BLaER1 treated with 17β-estradiol and CSF1 and Interleukin-3, amounts not matched to agents 10 nM and 100 nM (cell line): ENCODE results near the gene GMCL1.

Experiments used
- H3K27ac ChIP-seq, 11 experiments: shearing (Covaris generic); formaldehyde crosslinking; 2 replicates each; pipeline ENCODE4 v1.8.1; 2022
- H3K27me3 ChIP-seq, 11 experiments: shearing (Covaris generic); formaldehyde crosslinking; 2 replicates each; pipeline ENCODE4 v1.8.1; 2022
- H3K36me3 ChIP-seq, 11 experiments: shearing (Covaris generic); formaldehyde crosslinking; 2 replicates each; pipeline ENCODE4 v1.8.1; 2022
- H3K4me1 ChIP-seq, 10 experiments: shearing (Covaris generic); formaldehyde crosslinking; 2 replicates each; pipeline ENCODE4 v1.8.1; 2022
- H3K4me2 ChIP-seq, 11 experiments: shearing (Covaris generic); formaldehyde crosslinking; 2 replicates each; pipeline ENCODE4 v1.8.1; 2022
- H3K4me3 ChIP-seq, 10 experiments: shearing (Covaris generic); formaldehyde crosslinking; 2 replicates each; pipeline ENCODE4 v1.8.1; 2022
- H3K9ac ChIP-seq, 11 experiments: shearing (Covaris generic); formaldehyde crosslinking; 2 replicates each; pipeline ENCODE4 v1.8.1; 2022
- H3K9me3 ChIP-seq, 11 experiments: shearing (Covaris generic); formaldehyde crosslinking; replicated peaks in 1 of 11; 2 replicates each; pipeline ENCODE4 v1.8.1; 2022
- H4K20me1 ChIP-seq, 11 experiments: shearing (Covaris generic); formaldehyde crosslinking; 2 replicates each; pipeline ENCODE4 v1.8.1; 2022
- Cebpa-rat ChIP-seq, 11 experiments: shearing (Covaris generic); IDR thresholded peaks; 2 replicates each; pipeline ENCODE4 v1.8.1; 2022

The GMCL1 gene

GRCh38 chr2:69789772-69790600 is 39.5 kb upstream of the GMCL1 start:
- Histone ChIP-seq H3K9me3 (no peaks in the 10 kb centered on the region), H3K9ac (peak overlapping the region; percentile 61 to 75 (median 64)), H3K4me1 (peaks cover 35 to 51% (median 43%) of the 10 kb centered on the region in 10 experiments), H4K20me1 (peaks cover 0 to 7% (median 0%) of the 10 kb centered on the region in 11 experiments; a peak in 2 of 22 replicates), H3K27me3 (no peaks in the 10 kb centered on the region), H3K27ac (peak overlapping the region; percentile 23 to 77 (median 72); a peak in 21 of 22 replicates), H3K36me3 (peaks cover 0 to 82% (median 5%) of the 10 kb centered on the region in 11 experiments; a peak in 10 of 22 replicates), H3K4me2 (peak overlapping the region; percentile 66 to 88 (median 83)), H3K4me3 (peak overlapping the region in 9 of 10 experiments; percentile 13 to 52 (median 42); a peak in 16 of 20 replicates)
- TF ChIP-seq Cebpa-rat (IDR thresholded peaks at IDR 0.05) = no peak

- Histone ChIP-seq H3K4me2 (peak overlapping the region; percentile 66 to 88 (median 83)), H4K20me1 (peaks cover 0 to 9% (median 0%) of the 10 kb centered on the region in 11 experiments; a peak in 3 of 22 replicates), H3K4me1 (peaks cover 35 to 49% (median 43%) of the 10 kb centered on the region in 10 experiments), H3K27ac (peak overlapping the region; percentile 23 to 77 (median 72); a peak in 19 of 22 replicates), H3K27me3 (no peaks in the 10 kb centered on the region), H3K9ac (peak overlapping the region in 9 of 11 experiments; percentile 61 to 75 (median 64); a peak in 17 of 22 replicates), H3K4me3 (peak overlapping the region in 9 of 10 experiments; percentile 13 to 52 (median 42); a peak in 12 of 20 replicates), H3K36me3 (peaks cover 0 to 82% (median 5%) of the 10 kb centered on the region in 11 experiments; a peak in 10 of 22 replicates), H3K9me3 (no peaks in the 10 kb centered on the region)
- TF ChIP-seq Cebpa-rat (IDR thresholded peaks at IDR 0.05) = no peak
These were observed 38.9 kb upstream of the GMCL1 start for GRCh38 chr2:69790601-69790959.

- no peak for TF ChIP-seq Cebpa-rat (IDR thresholded peaks at IDR 0.05)
- H3K27ac ChIP-seq = peak overlapping the region in 4 of 11 experiments; percentile 23 to 77 (median 73); a peak in 4 of 22 replicates
- H3K9me3 ChIP-seq = no peaks in the 10 kb centered on the region
- peak overlapping the region in 10 of 11 experiments; percentile 76 to 88 (median 84); a peak in 18 of 22 replicates for H3K4me2 ChIP-seq
- no peaks in the 10 kb centered on the region for H3K27me3 ChIP-seq
- no peak overlapping the region; a peak in 1 of 20 replicates for H3K4me3 ChIP-seq
- peaks cover 0 to 14% (median 0%) of the 10 kb centered on the region in 11 experiments; a peak in 3 of 22 replicates for H4K20me1 ChIP-seq
- H3K36me3 ChIP-seq = peaks cover 0 to 82% (median 5%) of the 10 kb centered on the region in 11 experiments; a peak in 10 of 22 replicates
- H3K4me1 ChIP-seq = peaks cover 33 to 46% (median 39%) of the 10 kb centered on the region in 10 experiments
- peak overlapping the region in 1 of 11 experiments; percentile 72; a peak in 1 of 22 replicates for H3K9ac ChIP-seq
These were observed 38.4 kb upstream of the GMCL1 start for GRCh38 chr2:69791045-69791444.

GRCh38 chr2:69796174-69796573 is 33.3 kb upstream of the GMCL1 start:
- Histone ChIP-seq H3K4me3 (no peak overlapping the region), H3K9me3 (peaks cover 0 to 8% (median 0%) of the 10 kb centered on the region in 11 experiments; a peak in 5 of 22 replicates), H3K27ac (no peak overlapping the region), H3K27me3 (no peaks in the 10 kb centered on the region), H4K20me1 (peaks cover 0 to 42% (median 0%) of the 10 kb centered on the region in 11 experiments; a peak in 4 of 22 replicates), H3K9ac (no peak overlapping the region), H3K4me1 (peaks cover 18 to 31% (median 22%) of the 10 kb centered on the region in 10 experiments), H3K4me2 (no peak overlapping the region; a peak in 1 of 22 replicates), H3K36me3 (peaks cover 0 to 99% (median 0%) of the 10 kb centered on the region in 11 experiments; a peak in 7 of 22 replicates)
- no peak for TF ChIP-seq Cebpa-rat (IDR thresholded peaks at IDR 0.05)

GRCh38 chr2:69797235-69797634 is 32.2 kb upstream of the GMCL1 start:
- no peak for TF ChIP-seq Cebpa-rat (IDR thresholded peaks at IDR 0.05)
- peaks cover 0 to 100% (median 0%) of the 10 kb centered on the region in 11 experiments; a peak in 7 of 22 replicates for H3K36me3 ChIP-seq
- no peak overlapping the region for H3K9ac ChIP-seq
- H3K27me3 ChIP-seq = no peaks in the 10 kb centered on the region
- H3K4me1 ChIP-seq = peaks cover 16 to 39% (median 20%) of the 10 kb centered on the region in 10 experiments
- no peak overlapping the region for H3K4me3 ChIP-seq
- H4K20me1 ChIP-seq = peaks cover 0 to 49% (median 0%) of the 10 kb centered on the region in 11 experiments; a peak in 4 of 22 replicates
- no peak overlapping the region for H3K27ac ChIP-seq
- H3K4me2 ChIP-seq = no peak overlapping the region; a peak in 1 of 22 replicates
- peaks cover 0 to 8% (median 0%) of the 10 kb centered on the region in 11 experiments; a peak in 5 of 22 replicates for H3K9me3 ChIP-seq

GRCh38 chr2:69797836-69798289 is 31.6 kb upstream of the GMCL1 start:
- H3K36me3 ChIP-seq = peaks cover 0 to 99% (median 0%) of the 10 kb centered on the region in 11 experiments; a peak in 7 of 22 replicates
- H3K27me3 ChIP-seq = no peaks in the 10 kb centered on the region
- no peak for TF ChIP-seq Cebpa-rat (IDR thresholded peaks at IDR 0.05)
- H3K4me3 ChIP-seq = no peak overlapping the region
- peaks cover 0 to 8% (median 0%) of the 10 kb centered on the region in 11 experiments; a peak in 5 of 22 replicates for H3K9me3 ChIP-seq
- H3K4me2 ChIP-seq = peak overlapping the region in 10 of 11 experiments; percentile 40 to 77 (median 64); a peak in 17 of 22 replicates
- no peak overlapping the region for H3K27ac ChIP-seq
- peak overlapping the region in 1 of 11 experiments; percentile 27; a peak in 2 of 22 replicates for H3K9ac ChIP-seq
- H4K20me1 ChIP-seq = peaks cover 0 to 50% (median 0%) of the 10 kb centered on the region in 11 experiments; a peak in 4 of 22 replicates
- peaks cover 18 to 45% (median 23%) of the 10 kb centered on the region in 10 experiments for H3K4me1 ChIP-seq

GRCh38 chr2:69798290-69798908 is 31.1 kb upstream of the GMCL1 start:
- Histone ChIP-seq H3K36me3 (peaks cover 0 to 98% (median 0%) of the 10 kb centered on the region in 11 experiments; a peak in 7 of 22 replicates), H3K9ac (peak overlapping the region in 7 of 11 experiments; percentile 2 to 44 (median 25); a peak in 9 of 22 replicates), H3K27ac (no peak overlapping the region), H3K27me3 (no peaks in the 10 kb centered on the region), H3K4me3 (no peak overlapping the region), H3K4me2 (peak overlapping the region; percentile 40 to 77 (median 65)), H4K20me1 (peaks cover 0 to 50% (median 0%) of the 10 kb centered on the region in 11 experiments; a peak in 4 of 22 replicates), H3K4me1 (peaks cover 23 to 51% (median 27%) of the 10 kb centered on the region in 10 experiments), H3K9me3 (peaks cover 0 to 8% (median 0%) of the 10 kb centered on the region in 11 experiments; a peak in 5 of 22 replicates)
- TF ChIP-seq Cebpa-rat (IDR thresholded peaks at IDR 0.05) = no peak
